WTC11 (cell line): ENCODE data around the gene TP53BP1. TPM values are rescaled to one million over a fixed set of nuclear protein-coding genes. Genes with fewer than 3 reads are reported as not detected.

Source experiments
- ATAC-seq: fragments of 200-7000 bp; cut with Tn5 transposase; 2 replicates; pipeline ENCODE4 v1.10.0; 2021; ENCODE audit warnings: mild to moderate bottlenecking, moderate library complexity
- CTCF ChIA-PET: fragments of 300-600 bp; sonication (Branson Sonifier 250); formaldehyde crosslinking; loops from one replicate; lab custom pipeline; 2021; ENCODE audit warnings: antibody characterized with exemption; lab: Charles Lee
- POLR2A ChIA-PET: fragments of 350-600 bp; sonication (Branson Sonifier 250); formaldehyde crosslinking; loops from one replicate; lab custom pipeline; 2021; ENCODE audit warnings: antibody characterized with exemption; lab: Charles Lee
- DNase-seq: peaks from one replicate; pipeline ENCODE4 v3.0.0; 2021; ENCODE audit warnings: low spot score
- H3K27ac Mint-ChIP-seq: 2 replicates; pipeline ENCODE4 v1.8.0; 2021; ENCODE audit warnings: mixed read lengths
- H3K27me3 Mint-ChIP-seq: 2 replicates; pipeline ENCODE4 v1.8.0; 2021; ENCODE audit warnings: low read depth, mild to moderate bottlenecking, moderate library complexity, mixed read lengths
- H3K36me3 Mint-ChIP-seq: 2 replicates; pipeline ENCODE4 v1.8.0; 2021; ENCODE audit warnings: mixed read lengths
- H3K4me1 Mint-ChIP-seq: 2 replicates; pipeline ENCODE4 v1.8.0; 2022; ENCODE audit warnings: mixed read lengths
- H3K4me3 Mint-ChIP-seq: 2 replicates; pipeline ENCODE4 v1.8.0; 2021; ENCODE audit warnings: mild to moderate bottlenecking, moderate library complexity, mixed read lengths
- H3K9me3 Mint-ChIP-seq: 2 replicates; pipeline ENCODE4 v1.8.0; 2021; ENCODE audit warnings: mixed read lengths
- ATF1 ChIP-seq: sonication (generic); formaldehyde crosslinking; IDR thresholded peaks from 2 replicates; pipeline ENCODE4 v1.8.1; 2023; ENCODE audit warnings: mild to moderate bottlenecking, moderate library complexity, missing genetic modification reagents
- E2F1 ChIP-seq: sonication (generic); formaldehyde crosslinking; IDR thresholded peaks from 2 replicates; pipeline ENCODE4 v1.8.0; 2022; ENCODE audit warnings: mild to moderate bottlenecking, missing genetic modification reagents
- GRHL2 ChIP-seq: fragments of 250-450 bp; sonication (Bioruptor Pico); IDR thresholded peaks from 2 replicates; pipeline ENCODE4 v1.8.0; 2022; ENCODE audit warnings: mild to moderate bottlenecking, moderate library complexity; ENCODE audit not compliant: insufficient replicate concordance, severe bottlenecking
- KAT7 ChIP-seq: sonication (generic); formaldehyde crosslinking; IDR thresholded peaks from 2 replicates; pipeline ENCODE4 v1.8.1; 2023; ENCODE audit warnings: missing genetic modification reagents, mild to moderate bottlenecking, borderline replicate concordance
- MYBL2 ChIP-seq: sonication (generic); formaldehyde crosslinking; IDR thresholded peaks from 2 replicates; pipeline ENCODE4 v1.8.1; 2023; ENCODE audit warnings: mild to moderate bottlenecking, moderate library complexity, missing genetic modification reagents
- NR3C1 ChIP-seq: sonication (generic); formaldehyde crosslinking; conservative IDR thresholded peaks from 2 replicates; pipeline ENCODE4 v1.8.1; 2023; ENCODE audit warnings: low read depth, mild to moderate bottlenecking, missing genetic modification reagents
- OVOL2 ChIP-seq: fragments of 250-450 bp; sonication (Bioruptor Pico); IDR thresholded peaks from 2 replicates; pipeline ENCODE4 v1.9.0; 2021; ENCODE audit warnings: mild to moderate bottlenecking, borderline replicate concordance
- SOX15 ChIP-seq: fragments of 250-450 bp; sonication (Bioruptor Pico); IDR thresholded peaks from 2 replicates; pipeline ENCODE4 v1.9.0; 2021; ENCODE audit warnings: mild to moderate bottlenecking
- SP1 ChIP-seq: sonication (generic); formaldehyde crosslinking; conservative IDR thresholded peaks from 2 replicates; pipeline ENCODE4 v1.8.1; 2022; ENCODE audit warnings: missing genetic modification reagents
- TEAD1 ChIP-seq: sonication (generic); formaldehyde crosslinking; IDR thresholded peaks from 2 replicates; pipeline ENCODE4 v1.8.0; 2022; ENCODE audit warnings: mild to moderate bottlenecking, missing genetic modification reagents
- TP53 ChIP-seq: sonication (generic); formaldehyde crosslinking; IDR thresholded peaks from 2 replicates; pipeline ENCODE4 v1.8.1; 2023; ENCODE audit warnings: mild to moderate bottlenecking, missing genetic modification reagents
- USF1 ChIP-seq: sonication (generic); formaldehyde crosslinking; IDR thresholded peaks from 2 replicates; pipeline ENCODE4 v1.8.0; 2022; ENCODE audit warnings: mild to moderate bottlenecking, missing genetic modification reagents
- ZBTB21 ChIP-seq: sonication (generic); formaldehyde crosslinking; IDR thresholded peaks from 2 replicates; pipeline ENCODE4 v1.8.1; 2023; ENCODE audit warnings: mild to moderate bottlenecking, missing genetic modification reagents, borderline replicate concordance
- ZNF138 ChIP-seq: sonication (generic); formaldehyde crosslinking; conservative IDR thresholded peaks from 2 replicates; pipeline ENCODE4 v1.8.1; 2022; ENCODE audit warnings: mild to moderate bottlenecking, moderate library complexity, missing genetic modification reagents
- ZNF281 ChIP-seq: sonication (generic); formaldehyde crosslinking; IDR thresholded peaks from 2 replicates; pipeline ENCODE4 v1.8.0; 2023; ENCODE audit warnings: mild to moderate bottlenecking, missing genetic modification reagents
- ZNF396 ChIP-seq: fragments of 250-450 bp; sonication (Bioruptor Pico); IDR thresholded peaks from 2 replicates; pipeline ENCODE4 v1.8.0; 2021; ENCODE audit warnings: mild to moderate bottlenecking, moderate library complexity, borderline replicate concordance
- ZNF423 ChIP-seq: fragments of 250-450 bp; sonication (Bioruptor Pico); IDR thresholded peaks from 2 replicates; pipeline ENCODE4 v2.1.2; 2022; ENCODE audit warnings: mild to moderate bottlenecking, moderate library complexity
- ZSCAN18 ChIP-seq: fragments of 250-450 bp; sonication (Bioruptor Pico); IDR thresholded peaks from 2 replicates; pipeline ENCODE4 v2.1.2; 2022; ENCODE audit warnings: mild to moderate bottlenecking, moderate library complexity
- total RNA-seq: library from RNA; stranded (reverse); gene quantifications from 3 replicates; pipeline ENCODE4 v1.2.3, GENCODE V29; 2021
- TF ChIP-seq, protein P1 (sequence below): fragments of 250-450 bp; sonication (Bioruptor Pico); IDR thresholded peaks from 2 replicates; pipeline ENCODE4 v1.9.0; 2021; ENCODE audit warnings: mild to moderate bottlenecking
- TF ChIP-seq, protein P2 (sequence below): sonication (generic); formaldehyde crosslinking; conservative IDR thresholded peaks from 2 replicates; pipeline ENCODE4 v1.8.1; 2023; ENCODE audit warnings: mild to moderate bottlenecking, low read depth, missing genetic modification reagents, moderate library complexity
- TF ChIP-seq, protein P3 (sequence below): sonication (generic); formaldehyde crosslinking; IDR thresholded peaks from 2 replicates; pipeline ENCODE4 v1.8.1; 2022; ENCODE audit warnings: missing genetic modification reagents, borderline replicate concordance

TP53BP1 gene
- total RNA-seq, 1 experiment from 2014 or later, result 67.1 TPM

DNA sequence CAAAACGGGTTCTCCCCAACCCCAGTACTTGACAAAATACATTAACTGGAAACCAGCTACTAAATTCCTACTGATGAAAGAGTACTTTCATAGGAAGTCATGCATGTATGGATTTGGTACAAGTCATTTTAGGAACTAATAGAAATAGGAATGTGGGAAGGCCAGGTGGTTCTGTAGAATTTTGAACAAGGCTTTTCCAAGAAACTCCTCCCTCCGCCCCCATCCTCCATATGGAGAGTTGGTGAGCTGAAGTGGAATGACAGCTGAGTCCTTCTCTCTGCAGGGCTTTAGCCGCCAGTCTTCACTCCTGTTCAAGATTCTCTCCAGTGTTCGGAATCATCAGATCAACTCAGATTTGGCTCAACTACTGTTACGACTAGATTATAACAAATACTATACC is 88.8 kb downstream of the TP53BP1 start:
- H3K4me3 Mint-ChIP-seq, result no peak overlapping the region
- no peaks in the 10 kb centered on the region for H3K9me3 Mint-ChIP-seq
- H3K36me3 Mint-ChIP-seq, result peaks cover 82% of the 10 kb centered on the region
- CTCF ChIA-PET, result no interaction called here
- H3K27ac Mint-ChIP-seq, result no peak overlapping the region
- ATAC-seq (no peak), DNase-seq (no peak)
- TF ChIP-seq ATF1 (CRISPR knock-in tag) (no peak), ZNF138 (no peak), E2F1 (CRISPR knock-in tag) (no peak), KAT7 (no peak), USF1 (no peak), NR3C1 (CRISPR knock-in tag) (no peak), ZNF281 (CRISPR knock-in tag) (no peak), TP53 (CRISPR knock-in tag) (no peak), SP1 (CRISPR knock-in tag) (no peak), ZSCAN18 (CRISPR knock-in tag) (no peak), SOX15 (CRISPR knock-in tag) (no peak), MYBL2 (CRISPR knock-in tag) (no peak)
- TF ChIP-seq, protein P1, sequence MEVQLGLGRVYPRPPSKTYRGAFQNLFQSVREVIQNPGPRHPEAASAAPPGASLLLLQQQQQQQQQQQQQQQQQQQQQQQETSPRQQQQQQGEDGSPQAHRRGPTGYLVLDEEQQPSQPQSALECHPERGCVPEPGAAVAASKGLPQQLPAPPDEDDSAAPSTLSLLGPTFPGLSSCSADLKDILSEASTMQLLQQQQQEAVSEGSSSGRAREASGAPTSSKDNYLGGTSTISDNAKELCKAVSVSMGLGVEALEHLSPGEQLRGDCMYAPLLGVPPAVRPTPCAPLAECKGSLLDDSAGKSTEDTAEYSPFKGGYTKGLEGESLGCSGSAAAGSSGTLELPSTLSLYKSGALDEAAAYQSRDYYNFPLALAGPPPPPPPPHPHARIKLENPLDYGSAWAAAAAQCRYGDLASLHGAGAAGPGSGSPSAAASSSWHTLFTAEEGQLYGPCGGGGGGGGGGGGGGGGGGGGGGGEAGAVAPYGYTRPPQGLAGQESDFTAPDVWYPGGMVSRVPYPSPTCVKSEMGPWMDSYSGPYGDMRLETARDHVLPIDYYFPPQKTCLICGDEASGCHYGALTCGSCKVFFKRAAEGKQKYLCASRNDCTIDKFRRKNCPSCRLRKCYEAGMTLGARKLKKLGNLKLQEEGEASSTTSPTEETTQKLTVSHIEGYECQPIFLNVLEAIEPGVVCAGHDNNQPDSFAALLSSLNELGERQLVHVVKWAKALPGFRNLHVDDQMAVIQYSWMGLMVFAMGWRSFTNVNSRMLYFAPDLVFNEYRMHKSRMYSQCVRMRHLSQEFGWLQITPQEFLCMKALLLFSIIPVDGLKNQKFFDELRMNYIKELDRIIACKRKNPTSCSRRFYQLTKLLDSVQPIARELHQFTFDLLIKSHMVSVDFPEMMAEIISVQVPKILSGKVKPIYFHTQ (CRISPR knock-in tag), result no peak
- TF ChIP-seq, protein P2, sequence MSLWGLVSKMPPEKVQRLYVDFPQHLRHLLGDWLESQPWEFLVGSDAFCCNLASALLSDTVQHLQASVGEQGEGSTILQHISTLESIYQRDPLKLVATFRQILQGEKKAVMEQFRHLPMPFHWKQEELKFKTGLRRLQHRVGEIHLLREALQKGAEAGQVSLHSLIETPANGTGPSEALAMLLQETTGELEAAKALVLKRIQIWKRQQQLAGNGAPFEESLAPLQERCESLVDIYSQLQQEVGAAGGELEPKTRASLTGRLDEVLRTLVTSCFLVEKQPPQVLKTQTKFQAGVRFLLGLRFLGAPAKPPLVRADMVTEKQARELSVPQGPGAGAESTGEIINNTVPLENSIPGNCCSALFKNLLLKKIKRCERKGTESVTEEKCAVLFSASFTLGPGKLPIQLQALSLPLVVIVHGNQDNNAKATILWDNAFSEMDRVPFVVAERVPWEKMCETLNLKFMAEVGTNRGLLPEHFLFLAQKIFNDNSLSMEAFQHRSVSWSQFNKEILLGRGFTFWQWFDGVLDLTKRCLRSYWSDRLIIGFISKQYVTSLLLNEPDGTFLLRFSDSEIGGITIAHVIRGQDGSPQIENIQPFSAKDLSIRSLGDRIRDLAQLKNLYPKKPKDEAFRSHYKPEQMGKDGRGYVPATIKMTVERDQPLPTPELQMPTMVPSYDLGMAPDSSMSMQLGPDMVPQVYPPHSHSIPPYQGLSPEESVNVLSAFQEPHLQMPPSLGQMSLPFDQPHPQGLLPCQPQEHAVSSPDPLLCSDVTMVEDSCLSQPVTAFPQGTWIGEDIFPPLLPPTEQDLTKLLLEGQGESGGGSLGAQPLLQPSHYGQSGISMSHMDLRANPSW, result no peak
- POLR2A ChIA-PET, result interaction anchor here (0.7 kb wide), 1 partner anchor 346 kb away, joined by 4 read pairs; no protein-coding TSS in a partner anchor
- no peaks in the 10 kb centered on the region for H3K27me3 Mint-ChIP-seq
- no peaks in the 10 kb centered on the region for H3K4me1 Mint-ChIP-seq

DNA sequence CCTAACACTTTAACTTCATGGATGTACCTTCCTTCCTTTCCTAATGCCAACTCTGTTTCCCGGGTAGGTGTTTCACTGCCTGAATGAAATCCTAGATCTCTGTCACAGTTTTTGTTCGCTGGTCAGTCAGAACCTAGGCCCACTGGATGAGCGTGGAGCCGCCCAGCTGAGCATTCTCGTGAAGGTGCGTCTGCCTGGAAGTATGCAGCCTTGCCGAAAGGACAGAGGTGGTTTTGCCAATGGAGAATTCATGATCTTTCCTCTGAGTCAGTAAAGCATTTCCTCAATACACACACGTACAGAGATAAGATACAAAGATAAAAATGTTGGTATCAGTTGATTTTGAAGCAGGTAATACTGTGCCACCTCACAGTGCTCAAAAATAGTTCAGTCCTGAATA is 89.3 kb downstream of the TP53BP1 start:
- H3K36me3 Mint-ChIP-seq, result peaks cover 82% of the 10 kb centered on the region
- no peaks in the 10 kb centered on the region for H3K4me1 Mint-ChIP-seq
- no peak overlapping the region for H3K4me3 Mint-ChIP-seq
- H3K27me3 Mint-ChIP-seq, result no peaks in the 10 kb centered on the region
- ChIA-PET CTCF (no interaction called here), POLR2A (no interaction called here)
- ATAC-seq (no peak), DNase-seq (no peak)
- no peak overlapping the region for H3K27ac Mint-ChIP-seq
- H3K9me3 Mint-ChIP-seq, result no peaks in the 10 kb centered on the region
- no peak for TF ChIP-seq ZBTB21 (CRISPR knock-in tag)
- TF ChIP-seq ZNF396 (CRISPR knock-in tag), result no peak
- TF ChIP-seq TEAD1 (CRISPR knock-in tag), result no peak
- no peak for TF ChIP-seq OVOL2 (CRISPR knock-in tag)
- no peak for TF ChIP-seq MYBL2 (CRISPR knock-in tag)
- no peak for TF ChIP-seq GRHL2 (CRISPR knock-in tag)
- TF ChIP-seq, protein P3, sequence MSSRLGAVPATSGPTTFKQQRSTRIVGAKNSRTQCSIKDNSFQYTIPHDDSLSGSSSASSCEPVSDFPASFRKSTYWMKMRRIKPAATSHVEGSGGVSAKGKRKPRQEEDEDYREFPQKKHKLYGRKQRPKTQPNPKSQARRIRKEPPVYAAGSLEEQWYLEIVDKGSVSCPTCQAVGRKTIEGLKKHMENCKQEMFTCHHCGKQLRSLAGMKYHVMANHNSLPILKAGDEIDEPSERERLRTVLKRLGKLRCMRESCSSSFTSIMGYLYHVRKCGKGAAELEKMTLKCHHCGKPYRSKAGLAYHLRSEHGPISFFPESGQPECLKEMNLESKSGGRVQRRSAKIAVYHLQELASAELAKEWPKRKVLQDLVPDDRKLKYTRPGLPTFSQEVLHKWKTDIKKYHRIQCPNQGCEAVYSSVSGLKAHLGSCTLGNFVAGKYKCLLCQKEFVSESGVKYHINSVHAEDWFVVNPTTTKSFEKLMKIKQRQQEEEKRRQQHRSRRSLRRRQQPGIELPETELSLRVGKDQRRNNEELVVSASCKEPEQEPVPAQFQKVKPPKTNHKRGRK, result no peak
- TF ChIP-seq ZNF423, result no peak
